Fibroblast of villous mesenchyme (primary cell): Measurements from ENCODE around the gene UBR7. TPM values are rescaled to one million over a fixed set of nuclear protein-coding genes. Genes with fewer than 3 reads are reported as not detected.
"Not testable (repeated sequence)": the region's sequence is repeated elsewhere in the genome, so short reads cannot be mapped to it uniquely, and the experiment has no call there.

Experiments
- DNase-seq: peaks from one replicate; pipeline ENCODE4 v3.0.0-alpha.2; 2010; ENCODE audit warnings: low read depth
- H3K4me3 ChIP-seq: 2 replicates; pipeline ENCODE4 v1.5.1; 2011; ENCODE audit warnings: low read depth, mild to moderate bottlenecking, low read length
- CTCF ChIP-seq: IDR thresholded peaks from 2 replicates; pipeline ENCODE4 v1.5.1; 2012; ENCODE audit warnings: low read depth, mild to moderate bottlenecking, low read length; ENCODE audit not compliant: insufficient read depth
- total RNA-seq: library from RNA; depleted of rRNA; stranded (reverse); fragments of >200 nt; gene quantifications from 2 replicates; pipeline ENCODE4 v1.2.3, GENCODE V29; 2012

The UBR7 gene
- total RNA-seq, 1 donor: 28.9 TPM

GRCh38 chr14:93171376-93171775, 35.7 kb upstream of the UBR7 start:
- TF ChIP-seq CTCF: no peak
- DNase-seq: no peak

GRCh38 chr14:93173943-93174395, 33.1 kb upstream of the UBR7 start:
- no peak for DNase-seq
- no peak for TF ChIP-seq CTCF
- H3K4me3 ChIP-seq: no peak overlapping the region

More at GRCh38 chr14:93171376-93171775, 35.7 kb upstream of the UBR7 start:
- H3K4me3 ChIP-seq: no peak overlapping the region

GRCh38 chr14:93174731-93175130, 32.3 kb upstream of the UBR7 start:
- not testable (repeated sequence) for DNase-seq, H3K4me3 ChIP-seq

GRCh38 chr14:93175492-93175891, 31.6 kb upstream of the UBR7 start:
- TF ChIP-seq CTCF: no peak
- DNase-seq: no peak
- H3K4me3 ChIP-seq: no peak overlapping the region

GRCh38 chr14:93183596-93184317, 23.3 kb upstream of the UBR7 start:
- peak overlapping the region; percentile 91 for H3K4me3 ChIP-seq
- TF ChIP-seq CTCF: no peak
- DNase-seq: no peak

- DNase-seq: peak; percentile 89
- TF ChIP-seq CTCF: no peak
- peak within 1 kb of the TSS; percentile 91 for H3K4me3 ChIP-seq
These were observed 22.4 kb upstream of the UBR7 start, which contains the start of the genes LYSET and MOAP1 for GRCh38 chr14:93184391-93185348. Gene LYSET (plus strand): TSS chr14:93185317. CDS start chr14:93185406, 89 bp downstream. Gene MOAP1 (minus strand): TSS chr14:93184897. CDS start chr14:93184242, 655 bp downstream.

GRCh38 chr14:93185349-93185720, 21.7 kb upstream of the UBR7 start:
- no peak for DNase-seq
- peak overlapping the region; percentile 91 for H3K4me3 ChIP-seq
- no peak for TF ChIP-seq CTCF
